ENCODE measurements around the gene DDIT3.
A peak's percentile ranks its signal among the peaks of the same experiment; 100 is the strongest.
"Not testable (repeated sequence)": the region's sequence is repeated elsewhere in the genome, so short reads cannot be mapped to it uniquely, and the experiment has no call there.

Gene DDIT3

DNA sequence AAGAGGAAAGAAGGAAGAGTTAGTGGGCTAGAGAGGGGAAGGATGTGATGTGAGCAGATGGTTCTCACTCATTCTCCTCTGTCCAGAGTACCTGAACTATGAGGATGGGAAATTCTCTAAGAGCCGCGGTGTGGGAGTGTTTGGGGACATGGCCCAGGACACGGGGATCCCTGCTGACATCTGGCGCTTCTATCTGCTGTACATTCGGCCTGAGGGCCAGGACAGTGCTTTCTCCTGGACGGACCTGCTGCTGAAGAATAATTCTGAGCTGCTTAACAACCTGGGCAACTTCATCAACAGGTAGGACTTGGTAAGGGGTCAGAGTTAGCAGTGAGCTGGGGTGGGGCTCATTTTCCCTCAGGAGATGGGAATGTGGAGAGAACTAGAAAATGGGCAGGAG, 7.6 kb downstream of the DDIT3 start:
- no peak for DNase-seq

DNA sequence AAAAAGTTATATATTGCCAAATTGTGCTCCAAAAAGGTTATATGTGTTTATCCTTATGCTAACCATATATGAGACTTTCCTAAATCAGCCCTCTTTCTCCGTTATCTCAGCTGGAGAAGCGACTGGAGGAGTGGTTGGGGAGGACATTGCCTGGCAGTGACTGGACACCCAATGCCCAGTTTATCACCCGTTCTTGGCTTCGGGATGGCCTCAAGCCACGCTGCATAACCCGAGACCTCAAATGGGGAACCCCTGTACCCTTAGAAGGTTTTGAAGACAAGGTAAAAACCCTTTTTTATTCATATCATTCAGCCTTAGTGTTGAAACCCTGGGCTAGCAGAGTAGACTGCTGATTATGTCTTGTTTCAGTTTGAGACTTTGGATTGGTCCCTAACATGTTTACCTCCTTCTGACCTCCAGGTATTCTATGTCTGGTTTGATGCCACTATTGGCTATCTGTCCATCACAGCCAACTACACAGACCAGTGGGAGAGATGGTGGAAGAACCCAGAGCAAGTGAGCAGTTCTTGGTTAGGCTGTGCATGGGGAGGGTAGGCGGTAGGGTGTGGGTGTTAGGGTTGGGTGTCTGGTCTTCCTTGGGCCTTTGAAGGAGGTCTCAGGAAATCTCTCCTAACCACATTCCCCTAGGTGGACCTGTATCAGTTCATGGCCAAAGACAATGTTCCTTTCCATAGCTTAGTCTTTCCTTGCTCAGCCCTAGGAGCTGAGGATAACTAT, 8.6 kb downstream of the DDIT3 start:
- no peak for DNase-seq

- no peak for DNase-seq
These were observed 9.2 kb downstream of the DDIT3 start for GRCh38 chr12:57511161-57511560.

DNA sequence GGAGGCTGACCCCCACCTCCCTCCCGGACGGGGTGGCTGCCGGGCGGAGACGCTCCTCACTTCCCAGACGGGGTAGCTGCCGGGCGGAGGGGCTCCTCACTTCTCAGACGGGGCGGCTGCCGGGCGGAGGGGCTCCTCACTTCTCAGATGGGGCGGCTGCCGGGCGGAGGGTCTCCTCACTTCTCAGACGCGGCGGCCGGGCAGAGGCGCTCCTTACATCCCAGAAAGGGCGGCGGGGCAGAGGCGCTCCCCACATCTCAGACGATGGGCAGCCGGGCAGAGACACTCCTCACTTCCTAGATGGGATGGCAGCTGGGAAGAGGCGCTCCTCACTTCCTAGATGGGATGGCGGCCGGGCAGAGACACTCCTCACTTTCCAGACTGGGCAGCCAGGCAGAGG, 12.5 kb downstream of the DDIT3 start:
- not testable (repeated sequence) for DNase-seq

DNA sequence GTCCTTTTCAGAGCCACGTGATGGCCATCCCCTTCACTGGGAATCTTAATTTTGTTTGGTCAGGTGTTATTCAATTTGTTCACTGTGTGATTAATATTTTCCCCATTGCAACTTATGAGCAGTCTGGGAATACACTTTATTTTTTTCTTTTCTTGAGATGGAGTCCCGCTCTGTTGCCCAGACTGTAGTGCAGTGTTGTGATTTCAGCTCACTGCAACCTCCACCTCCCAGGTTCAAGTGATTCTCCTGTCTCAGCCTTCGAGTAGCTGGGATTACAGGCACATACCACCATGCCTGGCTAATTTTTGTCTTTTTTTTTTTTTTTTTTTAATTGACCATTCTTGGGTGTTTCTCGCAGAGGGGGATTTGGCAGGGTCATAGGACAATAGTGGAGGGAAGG, 13.8 kb downstream of the DDIT3 start:
- DNase-seq = not testable (repeated sequence)

GRCh38 chr12:57502311-57502969, 17.9 kb downstream of the DDIT3 start:
- DNase-seq = not testable (repeated sequence)

- no peak for DNase-seq
These were observed 20.1 kb downstream of the DDIT3 start for GRCh38 chr12:57500213-57500612.

DNA sequence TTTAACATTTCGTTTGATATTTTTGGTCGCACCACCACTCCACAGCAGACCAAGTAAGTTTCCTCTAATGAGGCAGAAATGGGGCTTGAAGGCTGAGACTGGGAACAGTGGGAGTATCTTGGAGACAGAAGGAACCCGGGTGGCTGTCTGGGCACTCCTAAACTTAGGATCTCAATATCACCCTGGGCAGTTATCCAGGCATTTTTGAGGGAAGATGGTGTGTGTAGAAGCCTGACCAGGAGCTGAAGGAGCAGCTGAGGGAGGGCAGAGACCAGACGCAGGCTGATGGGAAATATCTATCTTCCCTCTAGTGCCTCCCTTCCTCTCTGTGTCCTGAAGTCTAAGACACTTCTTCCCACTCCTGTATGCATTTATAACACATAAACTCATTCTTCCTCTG, 21.7 kb downstream of the DDIT3 start:
- no peak for DNase-seq

GRCh38 chr12:57498132-57498502, 22.2 kb downstream of the DDIT3 start:
- DNase-seq = no peak

DNA sequence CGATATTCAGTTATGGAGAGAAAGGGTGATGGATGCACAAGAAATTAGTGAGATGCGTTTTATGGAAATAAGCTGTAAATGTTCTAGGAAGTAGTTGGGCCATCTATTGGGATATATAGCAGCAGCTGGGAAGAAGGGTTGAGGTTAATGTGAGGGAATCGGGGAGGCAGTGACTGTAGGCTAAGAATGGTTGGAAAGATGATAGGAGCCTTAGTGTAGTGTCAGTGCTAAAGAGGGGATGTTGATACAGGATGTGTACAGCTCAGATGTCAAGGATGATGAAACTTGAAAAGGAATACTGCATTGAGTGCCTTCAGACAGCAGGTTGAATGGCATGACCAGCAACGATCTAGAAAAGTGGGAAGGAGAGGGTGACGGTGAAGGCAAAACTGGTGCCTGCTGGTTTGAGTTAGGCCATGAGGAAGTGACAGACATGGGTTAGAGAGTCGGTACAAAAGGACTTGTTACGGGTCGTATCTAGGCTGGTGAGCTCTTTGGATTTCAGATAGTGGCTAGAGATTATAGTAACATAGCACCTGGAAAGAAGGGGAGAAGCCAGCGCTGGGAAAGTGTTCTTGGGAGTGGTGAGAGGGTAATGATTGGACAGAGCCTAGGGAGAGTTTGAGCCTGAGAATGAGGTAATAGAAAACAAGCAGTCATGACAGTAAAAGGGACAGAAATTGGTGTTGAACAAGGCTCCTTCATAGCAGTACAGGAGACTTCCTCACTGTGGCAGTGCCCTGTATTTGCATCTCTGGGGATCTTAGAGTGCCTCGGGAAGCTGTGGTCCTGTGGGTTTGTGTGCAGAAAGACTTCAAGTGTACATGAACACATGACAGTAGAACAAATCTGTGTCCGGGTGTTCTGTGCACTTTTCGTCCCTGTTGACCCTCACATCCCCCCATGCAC, 22.8 kb downstream of the DDIT3 start:
- DNase-seq = no peak

GRCh38 chr12:57496822-57497221, 23.5 kb downstream of the DDIT3 start:
- no peak for DNase-seq

DNA sequence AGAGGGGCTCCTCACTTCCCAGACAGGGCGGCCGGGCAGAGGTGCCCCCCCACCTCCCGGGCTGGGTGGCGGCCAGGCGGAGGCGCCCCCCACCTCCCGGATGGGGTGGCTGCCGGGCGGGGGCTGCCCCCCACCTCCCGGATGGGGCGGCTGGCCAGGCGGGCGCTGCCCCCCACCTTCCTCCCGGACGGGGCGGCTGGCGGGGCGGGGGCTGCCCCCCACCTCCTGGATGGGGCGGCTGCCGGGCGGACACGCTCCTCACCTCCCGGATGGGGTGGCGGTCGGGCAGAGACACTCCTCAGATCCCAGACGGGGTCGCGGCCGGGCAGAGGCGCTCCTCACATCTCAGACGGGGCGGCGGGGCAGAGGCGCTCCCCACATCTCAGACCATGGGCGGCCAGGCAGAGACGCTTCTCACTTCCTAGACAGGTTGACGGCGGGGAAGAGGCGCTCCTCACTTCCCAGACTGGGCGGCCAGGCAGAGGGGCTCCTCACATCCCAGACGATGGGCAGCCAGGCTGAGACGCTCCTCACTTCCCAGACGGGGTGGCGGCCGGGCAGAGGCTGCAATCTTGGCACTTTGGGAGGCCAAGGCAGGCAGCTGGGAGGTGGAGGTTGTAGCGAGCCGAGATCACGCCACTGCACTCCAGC, 25.1 kb downstream of the DDIT3 start:
- DNase-seq = not testable (repeated sequence)

- no peak for DNase-seq
These were observed 28.7 kb downstream of the DDIT3 start for GRCh38 chr12:57491393-57492280.

DNA sequence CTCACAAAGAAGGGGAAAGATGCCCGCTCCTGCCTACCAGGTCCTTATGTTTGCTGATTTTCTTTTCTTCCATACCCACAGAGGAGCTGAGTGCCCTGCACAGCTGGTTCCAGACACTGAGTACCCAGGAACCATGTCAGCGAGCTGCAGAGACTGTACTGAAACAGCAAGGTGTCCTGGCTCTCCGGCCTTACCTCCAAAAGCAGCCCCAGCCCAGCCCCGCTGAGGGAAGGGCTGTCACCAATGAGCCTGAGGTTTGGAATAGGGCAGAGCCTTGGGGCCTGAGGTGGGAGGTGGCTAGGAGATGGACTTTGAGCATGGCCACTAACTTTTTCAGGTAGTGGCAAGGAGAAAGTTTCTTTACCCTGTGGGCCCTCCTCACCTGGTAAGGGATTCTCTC, 30.2 kb downstream of the DDIT3 start:
- no peak for DNase-seq

GRCh38 chr12:57489157-57489641, 31.1 kb downstream of the DDIT3 start:
- no peak for DNase-seq

DNA sequence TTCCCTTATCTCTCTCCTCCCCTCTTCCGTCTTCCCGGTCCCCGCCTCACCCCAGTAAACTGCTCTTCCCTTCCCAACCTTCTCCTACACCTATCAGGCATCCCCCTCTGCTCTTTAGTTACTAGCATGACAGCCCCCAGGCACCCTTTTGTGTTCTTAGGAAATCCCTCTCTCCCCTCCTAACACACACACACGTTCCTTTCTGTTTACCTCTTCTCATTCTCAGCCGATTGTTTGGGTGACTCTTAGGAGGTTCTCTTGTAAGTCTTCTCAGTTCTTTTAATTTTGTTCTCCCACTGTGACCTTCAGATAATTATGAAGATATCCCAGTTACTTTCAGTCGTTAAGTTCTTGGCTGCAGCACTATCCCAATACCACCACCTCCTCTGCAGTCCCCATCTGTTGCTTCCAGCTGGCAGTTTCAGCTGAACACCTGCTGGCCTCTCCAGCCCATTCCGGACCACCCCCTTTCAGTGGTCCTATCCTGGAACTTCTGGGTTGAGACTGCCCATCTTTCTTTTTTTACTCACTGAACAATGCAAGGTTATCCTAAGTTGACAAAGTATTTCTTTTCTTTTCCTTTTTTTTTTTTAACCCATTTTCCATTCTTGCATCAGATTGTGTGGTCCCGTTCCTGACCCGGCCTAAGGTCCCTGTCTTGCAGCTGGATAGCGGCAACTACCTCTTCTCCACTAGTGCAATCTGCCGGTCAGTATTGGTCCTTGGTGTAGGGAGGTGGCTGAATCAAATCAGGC, 31.7 kb downstream of the DDIT3 start:
- no peak for DNase-seq

DNA sequence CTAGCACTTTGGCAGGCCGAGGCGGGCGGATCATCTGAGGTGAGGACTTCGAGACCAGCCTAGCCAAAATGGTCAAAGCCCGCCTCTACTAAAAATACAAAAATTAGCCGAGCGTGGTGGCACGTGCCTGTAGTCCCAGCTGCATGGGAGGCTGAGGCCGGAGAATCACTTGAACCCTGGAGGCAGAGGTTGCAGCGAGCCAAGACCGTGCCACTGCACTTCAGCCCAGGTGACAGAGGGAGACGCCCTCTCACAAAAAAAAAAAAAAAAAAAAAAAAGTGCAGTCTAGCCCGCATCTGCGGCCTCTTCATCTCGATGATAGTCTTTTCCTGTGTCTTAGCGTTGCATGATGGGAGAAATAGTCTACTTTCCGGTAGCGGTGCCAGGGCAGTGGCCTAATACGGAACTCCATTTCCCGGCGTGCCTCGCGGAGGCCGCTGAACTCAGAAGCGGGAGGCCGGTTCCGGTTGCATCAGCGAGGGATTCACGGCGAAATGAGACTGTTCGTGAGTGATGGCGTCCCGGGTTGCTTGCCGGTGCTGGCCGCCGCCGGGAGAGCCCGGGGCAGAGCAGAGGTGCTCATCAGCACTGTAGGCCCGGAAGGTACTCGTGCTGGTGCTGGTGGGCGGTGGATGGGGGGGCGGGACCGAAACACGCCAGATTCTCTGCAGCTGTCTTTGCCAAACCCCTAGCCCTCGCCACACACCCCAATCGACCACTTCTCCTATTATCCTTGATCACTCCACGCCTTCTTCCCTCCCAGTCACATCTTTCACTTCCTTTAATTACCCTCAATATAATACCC, 32.5 kb downstream of the DDIT3 start, which contains the start of gene MARS1:
Gene MARS1, plus strand, starts transcription at position 472 of the 805 bp plus-strand sequence. Its CDS starts 23 bp downstream, at position 495.
- peak; percentile 90 to 98 for DNase-seq

DNA sequence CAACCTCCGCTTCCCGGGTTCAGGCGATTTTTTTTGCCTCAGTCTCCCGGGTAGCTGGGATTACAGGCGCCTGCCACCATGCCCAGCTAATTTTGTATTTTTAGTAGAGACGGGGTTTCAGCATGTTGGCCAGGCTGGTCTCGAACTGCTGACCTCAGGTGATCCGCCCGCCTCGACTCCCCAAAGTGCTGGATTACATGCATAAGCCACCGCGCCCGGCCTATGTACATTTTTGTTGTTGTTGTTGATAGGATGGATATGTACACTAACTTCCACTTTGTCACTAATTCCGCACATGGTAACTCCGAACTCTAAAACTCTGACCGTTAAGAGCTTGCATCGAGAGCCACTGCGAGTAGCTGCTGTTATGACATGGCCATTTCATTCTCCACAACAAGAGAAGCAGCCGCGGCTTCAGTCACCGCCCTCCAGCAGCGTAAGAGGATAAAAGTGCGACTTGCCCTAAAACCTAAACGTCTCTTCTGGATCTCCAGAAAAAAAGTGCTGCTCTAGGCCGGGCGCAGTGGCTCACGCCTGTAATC, 33.2 kb downstream of the DDIT3 start:
- no peak for DNase-seq

DNA sequence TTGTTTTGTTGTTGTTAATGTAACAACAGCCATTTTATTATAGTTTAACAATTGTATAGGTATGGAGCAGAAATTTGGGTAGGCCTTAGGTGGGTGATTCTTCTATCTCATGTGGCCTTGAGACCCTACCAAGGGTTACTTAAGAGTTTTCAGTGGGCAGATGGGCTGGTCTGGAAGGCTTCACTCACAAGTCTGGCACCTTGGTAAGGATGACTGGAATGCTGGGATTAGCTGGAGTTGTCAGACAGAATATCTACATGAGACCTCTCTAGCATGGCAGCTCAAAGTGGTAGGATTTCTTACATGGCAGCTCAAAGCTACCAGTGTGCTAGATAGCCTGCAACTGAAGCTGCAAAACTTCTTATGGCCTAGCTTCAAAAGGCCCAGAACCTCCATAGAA, 34.6 kb downstream of the DDIT3 start:
- no peak for DNase-seq

- DNase-seq = no peak
These were observed 36.8 kb downstream of the DDIT3 start for GRCh38 chr12:57483466-57483865.
